AG10803 (cell line): Measurements from ENCODE around the gene WWOX.

Experiments
- DNase-seq: peaks from one replicate; pipeline ENCODE4 v3.0.0; 2010; ENCODE audit warnings: low read depth
- H3K4me3 ChIP-seq: 2 replicates; pipeline ENCODE4 v1.5.1; 2011; ENCODE audit warnings: mild to moderate bottlenecking, low read length, control low read depth
- TF ChIP-seq, protein P1 (sequence below): conservative IDR thresholded peaks from 2 replicates; pipeline ENCODE4 v1.5.1; 2011; ENCODE audit warnings: mild to moderate bottlenecking, low read length, control low read depth, inconsistent platforms

WWOX gene

DNA sequence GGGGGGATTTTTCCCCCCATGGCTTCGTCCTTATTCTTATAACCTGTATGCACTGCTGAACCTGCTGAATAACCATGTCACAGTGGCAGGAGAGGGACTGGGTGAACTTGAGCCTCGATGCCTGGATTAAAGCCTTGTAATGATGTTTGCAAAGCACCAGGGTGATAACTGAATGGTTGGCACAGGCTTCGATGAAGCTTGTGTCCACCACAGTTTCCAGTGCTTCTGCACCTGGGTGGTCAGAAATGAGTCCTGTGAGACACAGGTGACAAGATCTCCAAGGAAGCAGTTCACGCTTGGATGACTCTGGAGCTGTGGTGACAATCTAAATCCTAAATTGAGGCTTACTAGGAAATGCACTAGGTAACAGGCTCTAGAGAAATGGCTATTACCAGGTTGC is 771.8 kb downstream of the WWOX start:
- TF ChIP-seq, protein P1, sequence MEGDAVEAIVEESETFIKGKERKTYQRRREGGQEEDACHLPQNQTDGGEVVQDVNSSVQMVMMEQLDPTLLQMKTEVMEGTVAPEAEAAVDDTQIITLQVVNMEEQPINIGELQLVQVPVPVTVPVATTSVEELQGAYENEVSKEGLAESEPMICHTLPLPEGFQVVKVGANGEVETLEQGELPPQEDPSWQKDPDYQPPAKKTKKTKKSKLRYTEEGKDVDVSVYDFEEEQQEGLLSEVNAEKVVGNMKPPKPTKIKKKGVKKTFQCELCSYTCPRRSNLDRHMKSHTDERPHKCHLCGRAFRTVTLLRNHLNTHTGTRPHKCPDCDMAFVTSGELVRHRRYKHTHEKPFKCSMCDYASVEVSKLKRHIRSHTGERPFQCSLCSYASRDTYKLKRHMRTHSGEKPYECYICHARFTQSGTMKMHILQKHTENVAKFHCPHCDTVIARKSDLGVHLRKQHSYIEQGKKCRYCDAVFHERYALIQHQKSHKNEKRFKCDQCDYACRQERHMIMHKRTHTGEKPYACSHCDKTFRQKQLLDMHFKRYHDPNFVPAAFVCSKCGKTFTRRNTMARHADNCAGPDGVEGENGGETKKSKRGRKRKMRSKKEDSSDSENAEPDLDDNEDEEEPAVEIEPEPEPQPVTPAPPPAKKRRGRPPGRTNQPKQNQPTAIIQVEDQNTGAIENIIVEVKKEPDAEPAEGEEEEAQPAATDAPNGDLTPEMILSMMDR: no peak
- no peak overlapping the region for H3K4me3 ChIP-seq
- no peak for DNase-seq

DNA sequence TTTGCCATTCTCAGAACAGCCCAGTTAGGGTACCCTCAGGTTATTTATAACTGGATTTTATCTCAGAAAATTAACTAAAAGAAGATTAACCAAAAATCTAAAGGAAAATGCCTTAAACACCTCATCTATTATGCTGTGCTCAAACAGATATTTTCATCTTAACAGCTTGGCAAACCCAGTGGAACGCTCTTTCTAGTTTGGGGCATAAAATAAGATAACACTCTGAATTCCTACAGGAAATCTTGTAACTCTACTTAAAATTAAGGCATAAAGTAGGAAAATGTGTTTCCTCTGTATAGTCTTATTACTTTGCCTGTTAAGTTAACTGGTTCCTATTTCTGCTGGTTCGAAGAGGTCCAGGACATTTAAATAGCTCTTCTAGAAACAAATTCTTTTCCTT is 777.2 kb downstream of the WWOX start:
- H3K4me3 ChIP-seq: no peak overlapping the region
- TF ChIP-seq, protein P1: no peak
- DNase-seq: no peak

- no peak for DNase-seq
- TF ChIP-seq, protein P1: no peak
- no peak overlapping the region for H3K4me3 ChIP-seq
Measured at GRCh38 chr16:78877114-78877655, 777.7 kb downstream of the WWOX start.

- H3K4me3 ChIP-seq: no peak overlapping the region
- DNase-seq: no peak
- TF ChIP-seq, protein P1: no peak
Measured at GRCh38 chr16:78878570-78878969, 779.1 kb downstream of the WWOX start.

GRCh38 chr16:78879011-78879410 is 779.6 kb downstream of the WWOX start:
- no peak overlapping the region for H3K4me3 ChIP-seq
- no peak for DNase-seq

DNA sequence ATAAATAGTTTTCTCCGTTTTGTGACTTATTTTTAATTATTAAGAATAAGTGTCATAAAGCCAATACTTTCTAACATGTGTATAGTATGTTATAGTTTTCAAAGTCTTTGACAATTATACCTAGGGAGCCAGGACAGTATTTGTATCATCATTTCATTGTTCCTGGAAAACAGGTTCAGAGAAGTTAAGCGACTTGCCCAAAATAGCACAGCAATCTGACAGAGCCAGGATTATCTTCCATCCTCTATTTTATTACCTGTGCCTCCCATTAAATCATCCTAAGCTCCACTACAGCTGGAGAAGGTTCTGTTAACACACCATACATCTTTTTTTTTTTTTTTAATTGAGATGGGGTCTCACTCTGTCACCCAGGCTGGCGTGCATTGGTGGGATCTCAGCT is 782.7 kb downstream of the WWOX start:
- DNase-seq: no peak
- no peak overlapping the region for H3K4me3 ChIP-seq
- TF ChIP-seq, protein P1: no peak

More at GRCh38 chr16:78879011-78879410, 779.6 kb downstream of the WWOX start:
- TF ChIP-seq, protein P1: no peak

DNA sequence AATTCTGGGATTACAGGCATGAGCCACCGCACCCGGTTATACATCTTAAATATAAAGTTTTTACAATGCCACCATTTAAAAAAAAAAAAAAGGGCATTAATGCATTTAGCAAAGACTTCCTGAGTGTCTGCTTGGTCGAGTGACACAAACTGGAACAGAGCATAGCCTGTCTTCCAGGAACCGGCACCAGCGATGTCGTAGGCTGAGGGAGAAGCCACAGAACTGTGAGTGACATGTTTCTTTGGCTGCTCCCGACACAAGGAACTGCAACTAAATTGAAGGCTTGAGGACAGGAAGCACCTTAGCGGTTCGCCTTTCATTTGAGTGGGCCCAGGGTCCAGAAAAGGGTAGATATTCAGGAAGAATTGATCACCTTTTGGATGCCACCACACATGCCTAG is 783.3 kb downstream of the WWOX start:
- no peak overlapping the region for H3K4me3 ChIP-seq
- TF ChIP-seq, protein P1: no peak
- DNase-seq: no peak
